Endothelial cell of umbilical vein (primary cell): ENCODE results near the gene CHRNA5.

Source experiments
- EZH2 ChIP-seq: IDR thresholded peaks from 2 replicates; pipeline ENCODE4 v1.6.1; 2012; ENCODE audit warnings: borderline replicate concordance, low read depth, mild to moderate bottlenecking, moderate library complexity, low read length, inconsistent platforms; ENCODE audit not compliant: severe bottlenecking
- JUN ChIP-seq: IDR thresholded peaks from 2 replicates; pipeline ENCODE4 v1.6.1; 2011; ENCODE audit warnings: borderline replicate concordance, low read depth; ENCODE audit not compliant: insufficient read length, insufficient read depth
- MYC ChIP-seq: IDR thresholded peaks from one replicate; pipeline ENCODE4 v1.6.1; 2011; ENCODE audit warnings: mild to moderate bottlenecking, low read depth, low read length
- POLR2A ChIP-seq: IDR thresholded peaks from 2 replicates; pipeline ENCODE4 v1.6.1; 2012; ENCODE audit warnings: low read depth, mild to moderate bottlenecking, control low read depth, low read length
- POLR2AphosphoS5 ChIP-seq: IDR thresholded peaks from 2 replicates; pipeline ENCODE4 v1.6.1; 2012; ENCODE audit warnings: low read depth, mild to moderate bottlenecking, control low read depth, low read length, moderate library complexity; ENCODE audit not compliant: insufficient read depth
- TF ChIP-seq, protein P1 (sequence below), 2 donors: IDR thresholded peaks; 1 replicate in 1 of 2; 2 replicates in 1 of 2; pipeline ENCODE4 v1.5.1; 2011; ENCODE audit warnings: low read length in 2 of 2, mild to moderate bottlenecking in 2 of 2, moderate library complexity in 2 of 2, control low read depth in 1 of 2, inconsistent platforms in 1 of 2, low read depth in 1 of 2; ENCODE audit not compliant: insufficient read depth in 1 of 2; ENCODE audit errors: extremely low read depth in 1 of 2
- TF ChIP-seq, protein P2 (sequence below): IDR thresholded peaks from 2 replicates; pipeline ENCODE4 v1.6.1; 2011; ENCODE audit not compliant: insufficient read depth, insufficient read length

DNA sequence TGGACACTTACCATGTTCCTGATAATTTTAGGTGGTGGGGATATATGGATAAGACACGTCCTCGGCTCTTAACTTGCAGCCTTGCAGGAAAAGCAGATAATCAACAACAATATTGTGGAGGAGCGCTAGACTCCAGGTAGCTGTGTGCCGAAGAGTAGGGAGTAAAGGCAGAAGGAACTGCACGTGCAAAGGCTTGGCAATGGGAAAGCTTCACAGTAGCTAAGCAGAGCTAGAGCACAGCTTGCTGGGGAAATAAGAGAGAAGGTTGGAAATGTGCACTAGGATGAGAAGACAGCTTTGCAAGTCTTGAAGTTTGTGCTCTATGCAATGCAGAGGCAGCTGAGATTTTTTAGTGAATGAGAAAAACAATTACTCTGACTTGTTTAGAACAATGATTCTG is 12.7 kb upstream of the CHRNA5 start:
- TF ChIP-seq, protein P1, sequence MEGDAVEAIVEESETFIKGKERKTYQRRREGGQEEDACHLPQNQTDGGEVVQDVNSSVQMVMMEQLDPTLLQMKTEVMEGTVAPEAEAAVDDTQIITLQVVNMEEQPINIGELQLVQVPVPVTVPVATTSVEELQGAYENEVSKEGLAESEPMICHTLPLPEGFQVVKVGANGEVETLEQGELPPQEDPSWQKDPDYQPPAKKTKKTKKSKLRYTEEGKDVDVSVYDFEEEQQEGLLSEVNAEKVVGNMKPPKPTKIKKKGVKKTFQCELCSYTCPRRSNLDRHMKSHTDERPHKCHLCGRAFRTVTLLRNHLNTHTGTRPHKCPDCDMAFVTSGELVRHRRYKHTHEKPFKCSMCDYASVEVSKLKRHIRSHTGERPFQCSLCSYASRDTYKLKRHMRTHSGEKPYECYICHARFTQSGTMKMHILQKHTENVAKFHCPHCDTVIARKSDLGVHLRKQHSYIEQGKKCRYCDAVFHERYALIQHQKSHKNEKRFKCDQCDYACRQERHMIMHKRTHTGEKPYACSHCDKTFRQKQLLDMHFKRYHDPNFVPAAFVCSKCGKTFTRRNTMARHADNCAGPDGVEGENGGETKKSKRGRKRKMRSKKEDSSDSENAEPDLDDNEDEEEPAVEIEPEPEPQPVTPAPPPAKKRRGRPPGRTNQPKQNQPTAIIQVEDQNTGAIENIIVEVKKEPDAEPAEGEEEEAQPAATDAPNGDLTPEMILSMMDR (IDR thresholded peaks at IDR 0.05; ENCODE audit: extremely low read depth in 1 of 2, insufficient read depth in 1 of 2, low read depth in 1 of 2, low read length in 2 of 2): no peak
- no peak for TF ChIP-seq POLR2AphosphoS5
- no peak for TF ChIP-seq POLR2A
- TF ChIP-seq JUN: no peak
- TF ChIP-seq EZH2: no peak
- TF ChIP-seq, protein P2, sequence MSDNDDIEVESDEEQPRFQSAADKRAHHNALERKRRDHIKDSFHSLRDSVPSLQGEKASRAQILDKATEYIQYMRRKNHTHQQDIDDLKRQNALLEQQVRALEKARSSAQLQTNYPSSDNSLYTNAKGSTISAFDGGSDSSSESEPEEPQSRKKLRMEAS: no peak
- TF ChIP-seq MYC: no peak
